Mesenchymal stem cell (in vitro differentiated cells and primary cell): ENCODE data around the gene IRF2BP2.

Experiments used
- DNase-seq: peaks from one replicate; pipeline ENCODE4 v3.0.0-alpha.2; 2013
- H2AFZ ChIP-seq: one replicate; pipeline ENCODE4 v1.6.1; 2013; ENCODE audit warnings: low read depth, mild to moderate bottlenecking, control low read depth, inconsistent platforms, low read length, moderate library complexity
- H2AK5ac ChIP-seq: 2 replicates; pipeline ENCODE4 v1.6.1; 2013; ENCODE audit warnings: low read length, moderate library complexity, mild to moderate bottlenecking, inconsistent platforms; ENCODE audit not compliant: severe bottlenecking
- H2BK120ac ChIP-seq: one replicate; pipeline ENCODE4 v1.6.1; 2013; ENCODE audit warnings: low read depth, mild to moderate bottlenecking, inconsistent platforms, low read length, moderate library complexity
- H2BK12ac ChIP-seq, 2 experiments: one replicate each; pipeline ENCODE4 v1.6.1; 2013; ENCODE audit warnings: inconsistent platforms in 2 of 2, low read length in 2 of 2, mild to moderate bottlenecking in 2 of 2, moderate library complexity in 2 of 2, control low read depth in 1 of 2
- H2BK15ac ChIP-seq: one replicate; pipeline ENCODE4 v1.6.1; 2013; ENCODE audit warnings: mild to moderate bottlenecking, low read depth, inconsistent platforms; ENCODE audit not compliant: poor library complexity, severe bottlenecking
- H2BK5ac ChIP-seq: 2 replicates; pipeline ENCODE4 v1.6.1; 2013; ENCODE audit warnings: low read depth, mild to moderate bottlenecking, low read length, control low read depth, inconsistent platforms; ENCODE audit not compliant: poor library complexity, severe bottlenecking
- H3K14ac ChIP-seq, 2 experiments: one replicate each; pipeline ENCODE4 v1.6.1; 2013; ENCODE audit warnings: inconsistent platforms in 2 of 2, low read length in 2 of 2, control low read depth in 1 of 2, mild to moderate bottlenecking in 1 of 2, moderate library complexity in 1 of 2
- H3K18ac ChIP-seq, 2 experiments: one replicate each; pipeline ENCODE4 v1.6.1; 2013; ENCODE audit warnings: inconsistent platforms in 2 of 2, low read length in 2 of 2, control low read depth in 1 of 2, low read depth in 1 of 2, mild to moderate bottlenecking in 1 of 2
- H3K23ac ChIP-seq, 2 experiments: one replicate each; pipeline ENCODE4 v1.6.1; 2013; ENCODE audit warnings: inconsistent platforms in 2 of 2, low read length in 2 of 2, mild to moderate bottlenecking in 2 of 2, moderate library complexity in 2 of 2, control low read depth in 1 of 2
- H3K27ac ChIP-seq: 2 replicates; pipeline ENCODE4 v1.5.1; 2013; ENCODE audit warnings: mild to moderate bottlenecking, moderate library complexity, low read length, control low read depth, inconsistent platforms; ENCODE audit not compliant: poor library complexity, severe bottlenecking
- H3K27me3 ChIP-seq, 2 experiments: 2 replicates each; pipeline versions ENCODE4 v1.6.1 to v1.7.0; 2013; ENCODE audit warnings: low read length in 2 of 2, mild to moderate bottlenecking in 2 of 2, moderate library complexity in 2 of 2, control low read depth in 1 of 2, inconsistent platforms in 1 of 2; ENCODE audit not compliant: control insufficient read depth in 1 of 2, insufficient read depth in 1 of 2
- H3K36me3 ChIP-seq, 2 experiments: 2 replicates each; pipeline versions ENCODE4 v1.6.1 to v1.7.0; 2013; ENCODE audit warnings: low read length in 2 of 2, control low read depth in 1 of 2, inconsistent platforms in 1 of 2, low read depth in 1 of 2, mild to moderate bottlenecking in 1 of 2; ENCODE audit not compliant: insufficient read depth in 2 of 2, control insufficient read depth in 1 of 2
- H3K4ac ChIP-seq, 2 experiments: one replicate each; pipeline ENCODE4 v1.6.1; 2013; ENCODE audit warnings: inconsistent platforms in 2 of 2, low read length in 2 of 2, mild to moderate bottlenecking in 2 of 2, moderate library complexity in 2 of 2, control low read depth in 1 of 2, low read depth in 1 of 2
- H3K4me1 ChIP-seq: 2 replicates; pipeline ENCODE4 v1.6.1; 2013; ENCODE audit warnings: low read depth, low read length, control low read depth; ENCODE audit not compliant: control insufficient read depth, insufficient read depth
- H3K4me2 ChIP-seq: 2 replicates; pipeline ENCODE4 v1.6.1; 2013; ENCODE audit warnings: low read length, mild to moderate bottlenecking, inconsistent platforms; ENCODE audit not compliant: poor library complexity, severe bottlenecking
- H3K4me3 ChIP-seq, 2 experiments: 2 replicates each; pipeline versions ENCODE4 v1.5.1 to v1.7.0; 2013; ENCODE audit warnings: low read length in 2 of 2, mild to moderate bottlenecking in 2 of 2, control low read depth in 1 of 2, low read depth in 1 of 2; ENCODE audit not compliant: insufficient read depth in 1 of 2
- H3K79me1 ChIP-seq: replicated peaks from 2 replicates; pipeline ENCODE4 v1.6.1; 2013; ENCODE audit warnings: mild to moderate bottlenecking, control low read depth, low read length, inconsistent platforms; ENCODE audit not compliant: poor library complexity, severe bottlenecking
- H3K9ac ChIP-seq: 2 replicates; pipeline ENCODE4 v1.7.0; 2013; ENCODE audit warnings: mild to moderate bottlenecking, low read length, moderate library complexity
- H3K9me3 ChIP-seq: 2 replicates; pipeline ENCODE4 v1.7.0; 2013; ENCODE audit warnings: mild to moderate bottlenecking, low read length; ENCODE audit not compliant: control insufficient read depth
- H4K8ac ChIP-seq: one replicate; pipeline ENCODE4 v1.6.1; 2013; ENCODE audit warnings: inconsistent platforms, mild to moderate bottlenecking, low read length, moderate library complexity
- H4K91ac ChIP-seq: one replicate; pipeline ENCODE4 v1.6.1; 2013; ENCODE audit warnings: mild to moderate bottlenecking, low read length, inconsistent platforms
- WGBS: methylation state at CpG from one replicate; pipeline ENCODE4 v1.1.7; 2013; ENCODE audit warnings: mixed read lengths; 5-methylcytosine and 5-hydroxymethylcytosine counted together

The IRF2BP2 gene

DNA sequence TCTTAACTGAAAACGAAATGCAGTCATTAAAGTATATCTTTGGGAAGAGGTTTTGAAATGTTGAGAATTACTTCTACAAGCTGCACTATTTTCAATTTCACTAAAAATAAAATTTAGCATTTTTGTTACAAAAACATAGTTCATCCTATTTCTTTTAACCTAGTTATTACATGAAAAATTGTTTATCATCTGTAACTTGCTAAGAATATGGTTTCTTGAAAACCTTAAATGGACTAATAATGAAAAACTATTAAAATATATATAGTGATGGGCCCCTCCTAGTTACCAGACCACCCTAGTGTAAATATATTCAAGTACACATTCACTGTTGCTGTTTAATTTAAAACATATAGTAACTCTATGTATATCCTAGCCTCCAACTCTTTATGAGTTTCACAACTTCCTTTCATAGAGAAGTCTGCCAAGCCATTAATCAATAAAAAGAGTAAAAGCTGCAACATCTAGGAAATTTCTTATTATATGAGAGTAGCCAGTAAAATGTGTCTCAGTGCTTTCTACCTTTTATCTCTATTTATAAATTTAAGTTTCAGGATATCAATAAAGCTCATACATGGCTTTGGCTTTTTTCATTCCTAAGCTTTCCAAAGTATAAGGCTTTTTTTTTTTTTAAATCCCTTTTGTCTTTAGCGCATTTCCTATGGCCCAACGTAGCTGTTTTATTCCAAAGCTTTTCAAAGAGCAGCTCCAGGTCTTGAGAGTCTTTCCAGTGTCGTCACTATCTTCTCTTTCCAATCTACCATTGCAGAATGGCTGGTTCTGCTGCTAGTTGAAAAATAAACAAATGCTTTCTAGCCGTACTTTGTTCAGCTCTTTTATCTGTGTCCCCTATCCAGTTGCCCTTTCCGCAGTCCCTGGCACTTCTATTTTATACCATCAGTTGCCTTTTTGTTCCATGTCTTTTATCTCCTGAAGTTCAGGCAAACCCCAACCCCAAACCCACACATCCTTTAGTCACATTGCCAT is 6.5 kb downstream of the IRF2BP2 start:
- Histone ChIP-seq H2AK5ac (peak overlapping the region; percentile 54), H3K36me3 (peaks cover 14 to 68% of the 10 kb centered on the region in 2 experiments), H3K18ac (peak overlapping the region; percentile 52 to 86), H3K4me1 (peaks cover 7% of the 10 kb centered on the region), H4K91ac (no peak overlapping the region), H2BK15ac (no peak overlapping the region), H2AFZ (no peak overlapping the region), H3K79me1 (no peaks in the 10 kb centered on the region), H3K23ac (no peak overlapping the region), H3K4ac (peak overlapping the region in 1 of 2 experiments; percentile 28), H3K27me3 (no peaks in the 10 kb centered on the region), H3K9me3 (no peaks in the 10 kb centered on the region), H3K14ac (no peak overlapping the region), H2BK12ac (no peak overlapping the region), H2BK120ac (no peak overlapping the region), H3K4me2 (peak overlapping the region; percentile 84), H3K27ac (peak overlapping the region; percentile 79), H3K9ac (peak overlapping the region; percentile 100), H3K4me3 (peak overlapping the region in 1 of 2 experiments; percentile 95), H4K8ac (no peak overlapping the region), H2BK5ac (peak overlapping the region; percentile 44)
- WGBS, result 6% methylated on average over 5 of the region's 6 CpGs
- peak; percentile 83 for DNase-seq

DNA sequence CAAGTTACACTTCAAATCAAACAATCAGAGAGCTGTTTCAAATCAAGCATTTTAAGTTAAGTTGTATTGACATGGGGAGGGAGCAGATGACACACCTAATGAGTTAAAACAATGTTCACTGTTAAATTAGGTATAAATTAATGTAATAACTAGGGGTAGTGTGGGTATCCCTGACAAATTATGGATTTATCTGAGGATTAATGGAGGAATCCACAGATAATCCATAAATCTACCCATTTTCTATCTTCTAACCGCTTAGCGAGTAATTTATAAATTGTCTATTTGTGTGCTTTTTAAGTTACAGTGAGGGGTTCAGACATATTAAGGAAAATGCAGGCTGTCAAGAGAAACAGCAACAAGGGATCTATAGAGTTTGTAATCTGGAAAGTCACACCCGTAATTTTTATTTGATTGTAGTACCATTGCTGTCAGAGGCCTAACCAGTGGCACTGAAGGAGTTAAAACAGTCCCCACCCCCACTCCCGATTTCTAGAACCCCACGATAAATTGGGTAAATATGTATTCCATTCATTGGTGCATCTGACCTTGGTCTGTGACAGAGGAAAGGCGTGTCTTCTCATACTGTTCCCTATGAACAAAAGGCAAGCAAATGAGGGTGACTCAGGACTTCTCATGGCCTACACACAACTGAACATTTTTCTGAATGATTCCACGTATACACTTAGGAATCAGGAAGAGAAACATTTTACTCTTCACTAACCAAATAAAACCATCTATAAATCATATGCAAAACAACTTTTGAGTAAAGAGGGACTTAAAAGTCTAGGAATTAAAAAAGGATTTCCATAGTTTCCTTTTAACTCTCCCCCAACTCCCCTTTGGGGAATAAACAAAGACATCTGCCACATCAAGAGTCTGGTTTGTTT is 7.4 kb downstream of the IRF2BP2 start:
- Histone ChIP-seq H4K91ac (no peak overlapping the region), H3K27me3 (no peaks in the 10 kb centered on the region), H3K4me2 (peak overlapping the region; percentile 22), H4K8ac (no peak overlapping the region), H2AFZ (no peak overlapping the region), H3K4me3 (peak overlapping the region in 1 of 2 experiments; percentile 95), H2BK15ac (no peak overlapping the region), H3K4ac (no peak overlapping the region), H2BK120ac (no peak overlapping the region), H3K23ac (no peak overlapping the region), H2BK12ac (no peak overlapping the region), H3K9ac (peak overlapping the region; percentile 100), H3K36me3 (peaks cover 8 to 59% of the 10 kb centered on the region in 2 experiments), H3K27ac (peak overlapping the region; percentile 79), H3K4me1 (peaks cover 7% of the 10 kb centered on the region), H2AK5ac (peak overlapping the region; percentile 51), H3K9me3 (no peaks in the 10 kb centered on the region), H3K18ac (peak overlapping the region in 1 of 2 experiments; percentile 34), H2BK5ac (no peak overlapping the region), H3K79me1 (no peaks in the 10 kb centered on the region), H3K14ac (no peak overlapping the region)
- 31% methylated on average over 6 of the region's 7 CpGs for WGBS
- peak; percentile 95 for DNase-seq

DNA sequence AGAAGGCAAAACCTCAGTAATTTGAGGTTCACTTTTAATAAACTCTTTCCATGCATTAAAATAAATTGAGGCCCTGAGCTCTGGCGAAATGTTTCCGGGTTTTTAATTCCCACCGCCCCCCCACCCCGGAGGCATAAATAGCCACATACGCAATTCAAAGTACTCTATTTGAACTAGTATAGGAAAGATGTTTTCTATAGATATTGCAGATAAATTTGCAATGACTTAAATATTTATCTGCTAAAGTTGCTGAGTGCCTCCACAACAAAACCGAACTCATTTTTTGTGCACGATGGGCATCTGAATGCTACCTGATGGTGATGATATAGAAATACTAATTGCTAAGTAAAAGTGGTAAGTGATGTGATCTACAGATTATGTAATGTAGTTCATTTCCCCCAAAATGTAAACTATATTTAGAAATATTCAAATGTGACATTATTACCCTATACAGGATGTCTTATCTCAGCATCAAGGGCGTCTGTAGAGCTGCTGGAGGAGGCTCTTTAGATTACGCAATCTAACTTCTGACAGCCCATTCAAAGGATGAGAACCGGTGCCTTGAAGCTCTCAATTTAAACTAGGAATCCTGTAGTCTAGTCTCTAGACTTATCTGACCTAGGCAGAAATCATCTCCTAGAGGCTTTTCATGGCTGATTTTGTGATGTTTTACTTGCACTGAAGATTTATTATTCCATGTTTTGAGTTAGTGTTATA is 8.5 kb downstream of the IRF2BP2 start:
- DNase-seq, result peak; percentile 78
- H4K8ac ChIP-seq, result no peak overlapping the region
- no peak overlapping the region for H2BK120ac ChIP-seq
- H4K91ac ChIP-seq, result no peak overlapping the region
- no peaks in the 10 kb centered on the region for H3K79me1 ChIP-seq
- H3K4me3 ChIP-seq, result peak overlapping the region in 1 of 2 experiments; percentile 95
- H3K4me1 ChIP-seq, result peaks cover 1% of the 10 kb centered on the region
- no peak overlapping the region for H2BK5ac ChIP-seq
- no peak overlapping the region for H2BK12ac ChIP-seq
- H3K4ac ChIP-seq, result no peak overlapping the region
- no peaks in the 10 kb centered on the region for H3K9me3 ChIP-seq
- H2AK5ac ChIP-seq, result peak overlapping the region; percentile 73
- no peak overlapping the region for H3K18ac ChIP-seq
- peaks cover 2 to 48% of the 10 kb centered on the region in 2 experiments for H3K36me3 ChIP-seq
- H3K9ac ChIP-seq, result peak overlapping the region; percentile 100
- H2BK15ac ChIP-seq, result no peak overlapping the region
- no peak overlapping the region for H3K4me2 ChIP-seq
- no peak overlapping the region for H2AFZ ChIP-seq
- no peak overlapping the region for H3K14ac ChIP-seq
- 64% methylated on average over 6 of the region's 10 CpGs for WGBS
- H3K27me3 ChIP-seq, result no peaks in the 10 kb centered on the region
- peak overlapping the region; percentile 46 for H3K27ac ChIP-seq
- no peak overlapping the region for H3K23ac ChIP-seq
